ENCODE data around the gene STK32C. TPM values are rescaled to one million over a fixed set of nuclear protein-coding genes. Genes with fewer than 3 reads are reported as not detected.

The STK32C gene
- total and polyA plus RNA-seq, 2 donors (not counting 1 experiment from before 2014, with no cell fraction given) = 9.9 to 16.8 TPM

GRCh38 chr10:132206377-132206745, 101.4 kb downstream of the STK32C start:
- no peak overlapping the region for H3K4me3 Mint-ChIP-seq
- DNase-seq (no peak), ATAC-seq (ENCODE audit: low read depth) (no peak)
- ChIA-PET CTCF (no interaction called here), POLR2A (no interaction called here)
- intact Hi-C loops (cut with micrococcal nuclease) = no loop called here
- Histone ChIP-seq H3K4me1 (ENCODE audit: control insufficient read depth in 2 of 2, insufficient read depth in 2 of 2, low read length in 2 of 2) (no peaks in the 10 kb centered on the region), H3K9me3 (ENCODE audit: control extremely low read depth in 1 of 3, control insufficient read depth in 2 of 3, insufficient read depth in 1 of 3, low read length in 2 of 3) (no peaks in the 10 kb centered on the region), H4K20me1 (ENCODE audit: control insufficient read depth, insufficient read depth, low read length, poor library complexity, severe bottlenecking) (no peaks in the 10 kb centered on the region), H3K36me3 (replicated peaks in 1 of 2; ENCODE audit: control extremely low read depth in 1 of 2, control insufficient read depth in 1 of 2, extremely low read depth in 1 of 2, insufficient read depth in 2 of 2, low read length in 1 of 2) (no peaks in the 10 kb centered on the region), H2AFZ (ENCODE audit: insufficient read depth, low read depth, low read length, poor library complexity, severe bottlenecking) (no peak overlapping the region), H3K4me2 (replicated peaks; ENCODE audit: low read depth, low read length, poor library complexity, severe bottlenecking) (no peak overlapping the region), H3K9ac (ENCODE audit: low read length) (no peak overlapping the region), H3K27ac (ENCODE audit: low read length in 2 of 2) (no peak overlapping the region), H3K27me3 (replicated peaks in 1 of 4; ENCODE audit: control extremely low read depth in 1 of 4, control insufficient read depth in 3 of 4, insufficient read depth in 4 of 4, low read length in 3 of 4) (no peaks in the 10 kb centered on the region), H3K4me3 (ENCODE audit: control extremely low read depth in 1 of 5, extremely low read depth in 1 of 5, insufficient read depth in 1 of 5, low read depth in 2 of 5, low read length in 4 of 5) (no peak overlapping the region), H3K79me2 (ENCODE audit: control insufficient read depth, insufficient read depth, low read length) (no peaks in the 10 kb centered on the region)
- H3K4me1 Mint-ChIP-seq = peaks cover 5% of the 10 kb centered on the region
- no peaks in the 10 kb centered on the region for H3K9me3 Mint-ChIP-seq (ENCODE audit: insufficient read depth)
- H3K27ac Mint-ChIP-seq = no peak overlapping the region
- no peak for TF ChIP-seq EZH2 (IDR thresholded peaks at IDR 0.05; ENCODE audit: borderline replicate concordance, insufficient read depth, low read depth, low read length, poor library complexity, severe bottlenecking)
- TF ChIP-seq CTCF (IDR thresholded peaks at IDR 0.05) = no peak
- no peaks in the 10 kb centered on the region for H3K27me3 Mint-ChIP-seq
- 77% methylated on average over 10 of the region's 11 CpGs for WGBS (ENCODE audit: insufficient coverage)

GRCh38 chr10:132205650-132206376, 101.9 kb downstream of the STK32C start:
- no peak overlapping the region for H3K27ac Mint-ChIP-seq
- no peak for DNase-seq

More at GRCh38 chr10:132205650-132206376, 101.9 kb downstream of the STK32C start:
- POLR2A ChIA-PET = no interaction called here
- Histone ChIP-seq H3K27me3 (replicated peaks in 1 of 4; ENCODE audit: control extremely low read depth in 1 of 4, control insufficient read depth in 3 of 4, insufficient read depth in 4 of 4, low read length in 3 of 4) (no peaks in the 10 kb centered on the region), H3K9me3 (ENCODE audit: control extremely low read depth in 1 of 3, control insufficient read depth in 2 of 3, insufficient read depth in 1 of 3, low read length in 2 of 3) (no peaks in the 10 kb centered on the region), H3K4me2 (replicated peaks; ENCODE audit: low read depth, low read length, poor library complexity, severe bottlenecking) (no peak overlapping the region), H3K4me3 (ENCODE audit: control extremely low read depth in 1 of 5, extremely low read depth in 1 of 5, insufficient read depth in 1 of 5, low read depth in 2 of 5, low read length in 4 of 5) (no peak overlapping the region), H4K20me1 (ENCODE audit: control insufficient read depth, insufficient read depth, low read length, poor library complexity, severe bottlenecking) (no peaks in the 10 kb centered on the region), H3K36me3 (replicated peaks in 1 of 2; ENCODE audit: control extremely low read depth in 1 of 2, control insufficient read depth in 1 of 2, extremely low read depth in 1 of 2, insufficient read depth in 2 of 2, low read length in 1 of 2) (no peaks in the 10 kb centered on the region), H3K79me2 (ENCODE audit: control insufficient read depth, insufficient read depth, low read length) (no peaks in the 10 kb centered on the region), H3K27ac (ENCODE audit: low read length in 2 of 2) (no peak overlapping the region), H3K4me1 (ENCODE audit: control insufficient read depth in 2 of 2, insufficient read depth in 2 of 2, low read length in 2 of 2) (no peaks in the 10 kb centered on the region), H3K9ac (ENCODE audit: low read length) (no peak overlapping the region), H2AFZ (ENCODE audit: insufficient read depth, low read depth, low read length, poor library complexity, severe bottlenecking) (no peak overlapping the region)
- CTCF ChIA-PET = no interaction called here
- 84% methylated on average over 27 of the region's 37 CpGs for WGBS (ENCODE audit: insufficient coverage)
- intact Hi-C loops (cut with micrococcal nuclease) = no loop called here
- no peaks in the 10 kb centered on the region for H3K9me3 Mint-ChIP-seq (ENCODE audit: insufficient read depth)
- no peaks in the 10 kb centered on the region for H3K27me3 Mint-ChIP-seq
- TF ChIP-seq EZH2 (IDR thresholded peaks at IDR 0.05; ENCODE audit: borderline replicate concordance, insufficient read depth, low read depth, low read length, poor library complexity, severe bottlenecking) (no peak), CTCF (IDR thresholded peaks at IDR 0.05) (no peak)
- peaks cover 5% of the 10 kb centered on the region for H3K4me1 Mint-ChIP-seq
- H3K4me3 Mint-ChIP-seq = no peak overlapping the region
- no peak for ATAC-seq (ENCODE audit: low read depth)

All from B cell (primary cell).